Neural progenitor cell (in vitro differentiated cells): ENCODE data around the gene MUC3A. TPM values are rescaled to one million over a fixed set of nuclear protein-coding genes. Genes with fewer than 3 reads are reported as not detected.

Experiments used
- DNase-seq: peaks from one replicate; pipeline ENCODE4 v3.0.0-alpha.2; 2016; ENCODE audit warnings: low spot score
- H2AFZ ChIP-seq: fragments of 200-600 bp; sonication (generic); replicated peaks from 2 replicates; pipeline ENCODE4 v1.6.1; 2016; ENCODE audit warnings: antibody characterized with exemption
- H3F3A ChIP-seq: fragments of 200-600 bp; sonication (generic); 2 replicates; pipeline ENCODE4 v1.6.1; 2016; ENCODE audit warnings: antibody characterized with exemption, low read depth
- H3K27ac ChIP-seq: fragments of 200-600 bp; sonication (generic); 2 replicates; pipeline ENCODE4 v1.5.1; 2016; ENCODE audit warnings: mild to moderate bottlenecking
- H3K27me3 ChIP-seq: fragments of 200-600 bp; sonication (generic); 2 replicates; pipeline ENCODE4 v1.6.1; 2016; ENCODE audit warnings: mild to moderate bottlenecking, moderate library complexity
- H3K36me3 ChIP-seq: fragments of 200-600 bp; sonication (generic); 2 replicates; pipeline ENCODE4 v1.5.1; 2016
- H3K4me1 ChIP-seq: fragments of 200-600 bp; sonication (generic); 2 replicates; pipeline ENCODE4 v1.6.1; 2016; ENCODE audit warnings: mixed run types
- H3K4me2 ChIP-seq: fragments of 200-600 bp; sonication (generic); 2 replicates; pipeline ENCODE4 v1.6.1; 2016
- H3K4me3 ChIP-seq: fragments of 200-600 bp; sonication (generic); 2 replicates; pipeline ENCODE4 v1.5.1; 2016
- H3K79me2 ChIP-seq: fragments of 200-600 bp; sonication (generic); 2 replicates; pipeline ENCODE4 v1.6.1; 2016; ENCODE audit warnings: low read depth
- H3K9ac ChIP-seq: fragments of 200-600 bp; sonication (generic); 2 replicates; pipeline ENCODE4 v1.6.1; 2016
- H3K9me3 ChIP-seq: fragments of 200-600 bp; sonication (generic); 2 replicates; pipeline ENCODE4 v1.5.1; 2016; ENCODE audit warnings: low read depth
- H4K20me1 ChIP-seq: fragments of 200-600 bp; sonication (generic); 2 replicates; pipeline ENCODE4 v1.6.1; 2016; ENCODE audit warnings: low read depth
- H3K27ac Mint-ChIP-seq: 3 replicates; pipeline ENCODE4 v1.8.0; 2021; ENCODE audit warnings: mixed read lengths
- H3K27me3 Mint-ChIP-seq: 2 replicates; pipeline ENCODE4 v1.8.0; 2022; ENCODE audit warnings: low read depth, mild to moderate bottlenecking, inconsistent platforms, moderate library complexity, mixed read lengths; ENCODE audit not compliant: insufficient read depth
- H3K36me3 Mint-ChIP-seq: 3 replicates; pipeline ENCODE4 v1.8.0; 2021; ENCODE audit warnings: mixed read lengths
- H3K4me1 Mint-ChIP-seq: 3 replicates; pipeline ENCODE4 v1.8.0; 2021; ENCODE audit warnings: mixed read lengths
- H3K4me3 Mint-ChIP-seq: 3 replicates; pipeline ENCODE4 v1.8.0; 2021; ENCODE audit warnings: mild to moderate bottlenecking, moderate library complexity, mixed read lengths
- H3K9me3 Mint-ChIP-seq: 3 replicates; pipeline ENCODE4 v1.8.0; 2020; ENCODE audit warnings: mixed read lengths
- CTCF ChIP-seq: fragments of 200-600 bp; sonication (generic); IDR thresholded peaks from 2 replicates; pipeline ENCODE4 v1.5.1; 2017; ENCODE audit warnings: antibody characterized with exemption, mild to moderate bottlenecking
- EZH2 ChIP-seq: fragments of 200-600 bp; sonication (generic); IDR thresholded peaks from 2 replicates; pipeline ENCODE4 v1.6.1; 2017; ENCODE audit warnings: antibody characterized with exemption, mild to moderate bottlenecking, moderate library complexity
- EZH2phosphoT487 ChIP-seq: fragments of 200-600 bp; sonication (generic); IDR thresholded peaks from 2 replicates; pipeline ENCODE4 v1.6.1; 2017; ENCODE audit warnings: antibody characterized with exemption
- total RNA-seq: library from RNA; depleted of rRNA; stranded (reverse); fragments of >200 nt; gene quantifications from 2 replicates; pipeline ENCODE4 v1.2.3, GENCODE V29; 2015; ENCODE audit warnings: low replicate concordance

MUC3A gene, protein sequence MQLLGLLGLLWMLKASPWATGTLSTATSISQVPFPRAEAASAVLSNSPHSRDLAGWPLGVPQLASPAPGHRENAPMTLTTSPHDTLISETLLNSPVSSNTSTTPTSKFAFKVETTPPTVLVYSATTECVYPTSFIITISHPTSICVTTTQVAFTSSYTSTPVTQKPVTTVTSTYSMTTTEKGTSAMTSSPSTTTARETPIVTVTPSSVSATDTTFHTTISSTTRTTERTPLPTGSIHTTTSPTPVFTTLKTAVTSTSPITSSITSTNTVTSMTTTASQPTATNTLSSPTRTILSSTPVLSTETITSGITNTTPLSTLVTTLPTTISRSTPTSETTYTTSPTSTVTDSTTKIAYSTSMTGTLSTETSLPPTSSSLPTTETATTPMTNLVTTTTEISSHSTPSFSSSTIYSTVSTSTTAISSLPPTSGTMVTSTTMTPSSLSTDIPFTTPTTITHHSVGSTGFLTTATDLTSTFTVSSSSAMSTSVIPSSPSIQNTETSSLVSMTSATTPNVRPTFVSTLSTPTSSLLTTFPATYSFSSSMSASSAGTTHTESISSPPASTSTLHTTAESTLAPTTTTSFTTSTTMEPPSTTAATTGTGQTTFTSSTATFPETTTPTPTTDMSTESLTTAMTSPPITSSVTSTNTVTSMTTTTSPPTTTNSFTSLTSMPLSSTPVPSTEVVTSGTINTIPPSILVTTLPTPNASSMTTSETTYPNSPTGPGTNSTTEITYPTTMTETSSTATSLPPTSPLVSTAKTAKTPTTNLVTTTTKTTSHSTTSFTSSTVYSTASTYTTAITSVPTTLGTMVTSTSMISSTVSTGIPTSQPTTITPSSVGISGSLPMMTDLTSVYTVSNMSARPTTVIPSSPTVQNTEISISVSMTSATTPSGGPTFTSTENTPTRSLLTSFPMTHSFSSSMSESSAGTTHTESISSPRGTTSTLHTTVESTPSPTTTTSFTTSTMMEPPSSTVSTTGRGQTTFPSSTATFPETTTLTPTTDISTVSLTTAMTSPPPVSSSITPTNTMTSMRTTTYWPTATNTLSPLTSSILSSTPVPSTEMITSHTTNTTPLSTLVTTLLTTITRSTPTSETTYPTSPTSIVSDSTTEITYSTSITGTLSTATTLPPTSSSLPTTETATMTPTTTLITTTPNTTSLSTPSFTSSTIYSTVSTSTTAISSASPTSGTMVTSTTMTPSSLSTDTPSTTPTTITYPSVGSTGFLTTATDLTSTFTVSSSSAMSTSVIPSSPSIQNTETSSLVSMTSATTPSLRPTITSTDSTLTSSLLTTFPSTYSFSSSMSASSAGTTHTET (N-terminal part only)
- total RNA-seq: 0.15 and 0.80 TPM in 2 replicates

- peaks cover 15% of the 10 kb centered on the region for H3K27me3 ChIP-seq
- no peak within 1 kb of the TSS for H3K27ac ChIP-seq
- H3K4me2 ChIP-seq: peak within 1 kb of the TSS; percentile 31
- H3F3A ChIP-seq: peaks cover 19% of the 10 kb centered on the region
- no peaks in the 10 kb centered on the region for H4K20me1 ChIP-seq
- H3K4me3 ChIP-seq: no peak within 1 kb of the TSS
- peaks cover 3% of the 10 kb centered on the region for H3K9me3 Mint-ChIP-seq
- H3K27ac Mint-ChIP-seq: no peak within 1 kb of the TSS
- H2AFZ ChIP-seq: peak within 1 kb of the TSS; percentile 68
- peak within 1 kb of the TSS; percentile 21 for H3K4me3 Mint-ChIP-seq
- no peak within 1 kb of the TSS for H3K9ac ChIP-seq
- no peaks in the 10 kb centered on the region for H3K9me3 ChIP-seq
- H3K36me3 ChIP-seq: no peaks in the 10 kb centered on the region
- peaks cover 6% of the 10 kb centered on the region for H3K27me3 Mint-ChIP-seq
- TF ChIP-seq EZH2 (no peak), EZH2phosphoT487 (no peak), CTCF (no peak)
- H3K4me1 Mint-ChIP-seq: peaks cover 10% of the 10 kb centered on the region
- H3K36me3 Mint-ChIP-seq: no peaks in the 10 kb centered on the region
- DNase-seq: no peak
- no peaks in the 10 kb centered on the region for H3K79me2 ChIP-seq
- peaks cover 11% of the 10 kb centered on the region for H3K4me1 ChIP-seq
These were observed at the start of gene MUC3A for GRCh38 chr7:100949227-100949932. MUC3A (plus strand) TSS chr7:100949534; CDS start chr7:100949625, 91 bp downstream.

DNA sequence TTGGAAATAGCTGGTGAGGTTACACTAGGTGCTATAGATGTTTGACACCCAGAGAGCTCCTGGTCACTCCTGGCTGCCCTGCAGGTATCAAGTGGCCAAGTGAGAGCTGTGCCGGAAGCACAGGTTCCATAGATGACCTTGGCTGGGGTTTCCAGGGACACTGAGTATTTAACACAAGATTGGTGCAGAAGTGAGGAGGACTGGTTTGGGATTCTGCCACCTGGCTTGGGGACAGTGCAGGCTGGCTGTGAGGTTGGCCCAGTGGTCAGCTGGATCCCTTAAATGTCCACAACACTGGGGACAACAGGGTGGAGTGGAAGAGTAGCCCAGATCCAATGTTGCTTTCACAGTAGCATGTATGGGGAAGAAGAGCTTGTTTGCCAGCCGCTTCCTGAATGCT, 48.4 kb upstream of the MUC3A start:
- H3K27ac Mint-ChIP-seq: no peak overlapping the region
- Histone ChIP-seq H3K79me2 (no peaks in the 10 kb centered on the region), H3K27me3 (peaks cover 21% of the 10 kb centered on the region)

More for the DNA sequence above, 48.4 kb upstream of the MUC3A start:
- Histone ChIP-seq H3K27ac (no peak overlapping the region), H3K4me1 (no peaks in the 10 kb centered on the region), H3K4me3 (no peak overlapping the region), H3K36me3 (no peaks in the 10 kb centered on the region), H3K4me2 (no peak overlapping the region), H3K9ac (no peak overlapping the region), H3K9me3 (no peaks in the 10 kb centered on the region), H3F3A (peaks cover 11% of the 10 kb centered on the region), H4K20me1 (peaks cover 4% of the 10 kb centered on the region), H2AFZ (no peak overlapping the region)
- Mint-ChIP-seq H3K9me3 (no peaks in the 10 kb centered on the region), H3K27me3 (peaks cover 22% of the 10 kb centered on the region), H3K4me1 (peaks cover 8% of the 10 kb centered on the region), H3K36me3 (no peaks in the 10 kb centered on the region), H3K4me3 (peak overlapping the region; percentile 51)
- DNase-seq: no peak
- no peak for TF ChIP-seq EZH2
- no peak for TF ChIP-seq CTCF
- TF ChIP-seq EZH2phosphoT487: no peak
